ENCODE results near the gene ABCC1.

GRCh38 chr16:15906439-15906838 is 43.0 kb upstream of the ABCC1 start:
- TF ChIP-seq CTCF (optimal IDR thresholded peaks at IDR 0.05 in 1 of 3, IDR thresholded peaks at IDR 0.05 in 1 of 3, conservative IDR thresholded peaks at IDR 0.05 in 1 of 3; ENCODE audit: extremely low read depth in 1 of 3, insufficient read depth in 2 of 3, low read length in 3 of 3) (no peak), EZH2 (IDR thresholded peaks at IDR 0.05; ENCODE audit: low read length) (no peak)
